ENCODE results near the gene BPNT1.
"Not testable (repeated sequence)": the region's sequence is repeated elsewhere in the genome, so short reads cannot be mapped to it uniquely, and the experiment has no call there.

- TF ChIP-seq CTCF (IDR thresholded peaks at IDR 0.05; ENCODE audit: low read length), result 0 out of 2 replicates have a peak, but pooled peaks have one; percentile 18
- not testable (repeated sequence) for TF ChIP-seq EZH2phosphoT487 (IDR thresholded peaks at IDR 0.05; ENCODE audit: low read length)
These were observed 51.8 kb downstream of the BPNT1 start for GRCh38 chr1:220037810-220038209.
